Measurements from ENCODE around the gene PHC3. TPM values are rescaled to one million over a fixed set of nuclear protein-coding genes. Genes with fewer than 3 reads are reported as not detected.

Gene PHC3, protein sequence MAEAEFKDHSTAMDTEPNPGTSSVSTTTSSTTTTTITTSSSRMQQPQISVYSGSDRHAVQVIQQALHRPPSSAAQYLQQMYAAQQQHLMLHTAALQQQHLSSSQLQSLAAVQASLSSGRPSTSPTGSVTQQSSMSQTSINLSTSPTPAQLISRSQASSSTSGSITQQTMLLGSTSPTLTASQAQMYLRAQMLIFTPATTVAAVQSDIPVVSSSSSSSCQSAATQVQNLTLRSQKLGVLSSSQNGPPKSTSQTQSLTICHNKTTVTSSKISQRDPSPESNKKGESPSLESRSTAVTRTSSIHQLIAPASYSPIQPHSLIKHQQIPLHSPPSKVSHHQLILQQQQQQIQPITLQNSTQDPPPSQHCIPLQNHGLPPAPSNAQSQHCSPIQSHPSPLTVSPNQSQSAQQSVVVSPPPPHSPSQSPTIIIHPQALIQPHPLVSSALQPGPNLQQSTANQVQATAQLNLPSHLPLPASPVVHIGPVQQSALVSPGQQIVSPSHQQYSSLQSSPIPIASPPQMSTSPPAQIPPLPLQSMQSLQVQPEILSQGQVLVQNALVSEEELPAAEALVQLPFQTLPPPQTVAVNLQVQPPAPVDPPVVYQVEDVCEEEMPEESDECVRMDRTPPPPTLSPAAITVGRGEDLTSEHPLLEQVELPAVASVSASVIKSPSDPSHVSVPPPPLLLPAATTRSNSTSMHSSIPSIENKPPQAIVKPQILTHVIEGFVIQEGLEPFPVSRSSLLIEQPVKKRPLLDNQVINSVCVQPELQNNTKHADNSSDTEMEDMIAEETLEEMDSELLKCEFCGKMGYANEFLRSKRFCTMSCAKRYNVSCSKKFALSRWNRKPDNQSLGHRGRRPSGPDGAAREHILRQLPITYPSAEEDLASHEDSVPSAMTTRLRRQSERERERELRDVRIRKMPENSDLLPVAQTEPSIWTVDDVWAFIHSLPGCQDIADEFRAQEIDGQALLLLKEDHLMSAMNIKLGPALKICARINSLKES
- total RNA-seq: 31.9 and 40.1 TPM in 2 replicates

GRCh38 chr3:170180908-170181885 is at the start of gene PHC3:
PHC3 (minus strand) TSS chr3:170181733; CDS start chr3:170181715, 18 bp downstream.

GRCh38 chr3:170221924-170222646 is 40.6 kb upstream of the PHC3 start, which contains the start of gene PRKCI:
PRKCI (plus strand) TSS chr3:170222424; CDS start chr3:170222670, 246 bp downstream.

Other genes starting within 250 kb of the PHC3 start
- gene SEC62, start 214.9 kb downstream of the PHC3 start, total RNA-seq: 65.8 and 69.6 TPM in 2 replicates
- gene GPR160, start 143.7 kb downstream of the PHC3 start, total RNA-seq: 0.13 and 0.26 TPM in 2 replicates
- 53.5 and 54.9 TPM in 2 replicates for gene PRKCI, start 40.7 kb upstream of the PHC3 start, total RNA-seq
- gene SKIL, start 176.0 kb upstream of the PHC3 start, total RNA-seq: 68.9 and 82.1 TPM in 2 replicates
- gene CLDN11, start 237.1 kb upstream of the PHC3 start, total RNA-seq: 50.9 and 183 TPM in 2 replicates

Data from smooth muscle cell of the pulmonary artery (primary cell).